HCT116 (cell line): ENCODE data around the gene WNT3A. TPM values are rescaled to one million over a fixed set of nuclear protein-coding genes. Genes with fewer than 3 reads are reported as not detected.

ENCODE experiments used
- ATAC-seq: fragments of 200-7000 bp; cut with Tn5 transposase; 2 replicates; pipeline ENCODE4 v1.9.1; 2020; ENCODE audit warnings: mild to moderate bottlenecking, moderate library complexity
- BruUV-seq: library from RNA; stranded (reverse); fragments of 400-500 nt; replicated peaks from 2 replicates; lab custom pipeline; 2021; lab: Mats Ljungman, UMichigan
- CTCF ChIA-PET: fragments of 300-600 bp; sonication (Branson Sonifier 250); formaldehyde crosslinking; loops from one replicate; lab custom pipeline; 2021; ENCODE audit warnings: antibody characterized with exemption; lab: Charles Lee
- POLR2A ChIA-PET: fragments of 300-600, 350-600 bp; sonication (Branson Sonifier 250); formaldehyde crosslinking; loops from one replicate; lab custom pipeline; 2021; ENCODE audit warnings: antibody characterized with exemption; lab: Charles Lee
- RAD21 ChIA-PET, 2 experiments: fragments of 300-600 bp; sonication (Branson Sonifier 250); formaldehyde crosslinking; loops; one replicate each; lab custom pipeline; 2023; ENCODE audit warnings: low total read pairs in 2 of 2; ENCODE audit not compliant: uncharacterized antibody in 2 of 2, unreplicated experiment in 2 of 2, low non-redundant PET in 1 of 2; lab: Charles Lee
- DNase-seq: peaks from one replicate; pipeline ENCODE4 v3.0.0-alpha.2; 2010; ENCODE audit warnings: low read depth, low spot score
- H2AFZ ChIP-seq: fragments of 200-600 bp; shearing (Covaris generic), sonication (generic); 2 replicates; pipeline ENCODE4 v1.6.1; 2017; ENCODE audit warnings: low read depth, mixed run types, mixed read lengths, antibody characterized with exemption, low read length; ENCODE audit not compliant: poor library complexity, severe bottlenecking
- H3K27ac ChIP-seq: 2 replicates; pipeline ENCODE4 v1.5.1; 2012; ENCODE audit warnings: low read depth, low read length
- H3K27me3 ChIP-seq: fragments of 200-600 bp; sonication (generic); 2 replicates; pipeline ENCODE4 v1.6.1; 2016; ENCODE audit warnings: mixed run types, low read length, mixed read lengths; ENCODE audit not compliant: insufficient read depth
- H3K36me3 ChIP-seq, 2 experiments: fragments of 200-500 bp in 1 of 2; fragments of 200-600 bp in 1 of 2; sonication (Bioruptor generic) in 1 of 2; sonication (generic) in 1 of 2; 2 replicates each; pipeline versions ENCODE4 v1.5.1 to v1.6.1; 2014 to 2016; ENCODE audit warnings: low read length in 2 of 2, inconsistent platforms in 1 of 2, mixed read lengths in 1 of 2, mixed run types in 1 of 2; ENCODE audit not compliant: insufficient read depth in 2 of 2, control insufficient read depth in 1 of 2
- H3K4me1 ChIP-seq, 2 experiments: fragments of 200-600 bp in 1 of 2; sonication (generic) in 1 of 2; 2 replicates each; pipeline versions ENCODE4 v1.5.1 to v1.6.1; 2012 to 2017; ENCODE audit warnings: low read length in 2 of 2, inconsistent platforms in 1 of 2, mild to moderate bottlenecking in 1 of 2, mixed read lengths in 1 of 2, mixed run types in 1 of 2, moderate library complexity in 1 of 2; ENCODE audit not compliant: insufficient read depth in 2 of 2, control insufficient read depth in 1 of 2
- H3K4me2 ChIP-seq: fragments of 200-600 bp; sonication (generic); 2 replicates; pipeline ENCODE4 v1.6.1; 2017; ENCODE audit warnings: mixed run types, low read length, mixed read lengths
- H3K4me3 ChIP-seq, 2 experiments: fragments of 200-600 bp in 1 of 2; sonication (generic) in 1 of 2; replicated peaks in 1 of 2; 2 replicates each; pipeline ENCODE4 v1.5.1; 2011 to 2016; ENCODE audit warnings: low read length in 2 of 2, control low read depth in 1 of 2, low read depth in 1 of 2, mild to moderate bottlenecking in 1 of 2, mixed read lengths in 1 of 2, mixed run types in 1 of 2
- H3K79me2 ChIP-seq: fragments of 200-600 bp; sonication (generic); 2 replicates; pipeline ENCODE4 v1.6.1; 2017; ENCODE audit warnings: mild to moderate bottlenecking, mixed run types, low read length, moderate library complexity, mixed read lengths; ENCODE audit not compliant: insufficient read depth
- H3K9ac ChIP-seq: fragments of 200-600 bp; sonication (generic); 2 replicates; pipeline ENCODE4 v1.6.1; 2016; ENCODE audit warnings: low read length, mixed read lengths
- H3K9me2 ChIP-seq: fragments of 200-600 bp; sonication (generic), shearing (Covaris generic); 2 replicates; pipeline ENCODE4 v1.6.1; 2017; ENCODE audit warnings: mixed run types, mild to moderate bottlenecking, moderate library complexity; ENCODE audit not compliant: insufficient read depth
- H3K9me3 ChIP-seq, 2 experiments: fragments of 200-500 bp in 1 of 2; fragments of 200-600 bp in 1 of 2; sonication (Bioruptor generic) in 1 of 2; sonication (generic) in 1 of 2; 2 replicates each; pipeline ENCODE4 v1.6.1; 2014 to 2017; ENCODE audit warnings: low read length in 2 of 2, mixed read lengths in 2 of 2, inconsistent platforms in 1 of 2, low read depth in 1 of 2, mild to moderate bottlenecking in 1 of 2, mixed run types in 1 of 2, moderate library complexity in 1 of 2; ENCODE audit not compliant: control insufficient read depth in 1 of 2, insufficient read depth in 1 of 2
- H4K20me1 ChIP-seq: fragments of 200-600 bp; sonication (generic), shearing (Covaris generic); 2 replicates; pipeline ENCODE4 v1.6.1; 2017; ENCODE audit warnings: mixed run types, mild to moderate bottlenecking, moderate library complexity; ENCODE audit not compliant: insufficient read depth
- CBX3 ChIP-seq: IDR thresholded peaks from 2 replicates; pipeline ENCODE4 v1.6.1; 2012; ENCODE audit warnings: low read depth
- CEBPB ChIP-seq: IDR thresholded peaks from 2 replicates; pipeline ENCODE4 v1.6.1; 2012; ENCODE audit warnings: low read depth
- ELF1 ChIP-seq: IDR thresholded peaks from 2 replicates; pipeline ENCODE4 v1.6.1; 2012; ENCODE audit warnings: low read depth, borderline replicate concordance
- EZH2 ChIP-seq: fragments of 200-600 bp; sonication (generic); IDR thresholded peaks from 2 replicates; pipeline ENCODE4 v1.6.1; 2017; ENCODE audit warnings: antibody characterized with exemption, mixed run types
- EZH2phosphoT487 ChIP-seq: fragments of 200-600 bp; IDR thresholded peaks from 2 replicates; pipeline ENCODE4 v1.6.1; 2018; ENCODE audit warnings: antibody characterized with exemption, borderline replicate concordance
- FOSL1 ChIP-seq: IDR thresholded peaks from 2 replicates; pipeline ENCODE4 v1.6.1; 2012; ENCODE audit warnings: low read depth
- POLR2A ChIP-seq: IDR thresholded peaks from 2 replicates; pipeline ENCODE4 v1.7.0; 2011; ENCODE audit warnings: borderline replicate concordance; ENCODE audit not compliant: insufficient read depth, insufficient read length; ENCODE audit errors: extremely low read depth
- POLR2AphosphoS5 ChIP-seq: IDR thresholded peaks from 2 replicates; pipeline ENCODE4 v1.6.1; 2011; ENCODE audit warnings: mild to moderate bottlenecking, low read depth, low read length, moderate library complexity
- REST ChIP-seq: IDR thresholded peaks from 2 replicates; pipeline ENCODE4 v1.6.1; 2012; ENCODE audit warnings: low read depth
- SP1 ChIP-seq: IDR thresholded peaks from 2 replicates; pipeline ENCODE4 v1.6.1; 2012; ENCODE audit warnings: low read depth
- TCF7L2 ChIP-seq: IDR thresholded peaks from 2 replicates; pipeline ENCODE4 v1.7.0; 2011; ENCODE audit warnings: borderline replicate concordance, inconsistent platforms; ENCODE audit not compliant: insufficient read depth, insufficient read length; ENCODE audit errors: extremely low read depth
- YY1 ChIP-seq: IDR thresholded peaks from 2 replicates; pipeline ENCODE4 v1.6.1; 2011; ENCODE audit warnings: low read length, low read depth, moderate library complexity, mild to moderate bottlenecking; ENCODE audit not compliant: insufficient replicate concordance; ENCODE audit errors: extremely low read depth
- ZBTB33 ChIP-seq: IDR thresholded peaks from 2 replicates; pipeline ENCODE4 v1.6.1; 2011; ENCODE audit warnings: mild to moderate bottlenecking, low read length, moderate library complexity; ENCODE audit not compliant: insufficient replicate concordance; ENCODE audit errors: extremely low read depth
- intact Hi-C: fragments of 100-400 bp; cut with micrococcal nuclease; formaldehyde crosslinking; loops from 2 replicates; pipeline ENCODE4 v1.10.0; 2022
- total RNA-seq: library from RNA; stranded (reverse); gene quantifications from one replicate; pipeline ENCODE4 v1.2.1, GENCODE V29; 2021; ENCODE audit not compliant: unreplicated experiment
- TF ChIP-seq, protein P1 (sequence below): IDR thresholded peaks from 2 replicates; pipeline ENCODE4 v1.6.1; 2012
- TF ChIP-seq, protein P2 (sequence below): IDR thresholded peaks from 2 replicates; pipeline ENCODE4 v1.6.1; 2012

The WNT3A gene
- total RNA-seq, 1 experiment from 2014 or later = 3.7 TPM

GRCh38 chr1:228037401-228038386, 30.9 kb downstream of the WNT3A start:
- Histone ChIP-seq H3K27me3 (no peaks in the 10 kb centered on the region), H3K79me2 (no peaks in the 10 kb centered on the region), H3K27ac (no peak overlapping the region)
- POLR2A ChIA-PET = no interaction called here
- TF ChIP-seq EZH2phosphoT487 (no peak), YY1 (no peak), REST (no peak), TCF7L2 (no peak), CBX3 (no peak), POLR2A (no peak), CEBPB (no peak), FOSL1 (no peak), EZH2 (no peak), SP1 (no peak), ZBTB33 (no peak), POLR2AphosphoS5 (no peak), ELF1 (no peak)
- TF ChIP-seq, protein P1, sequence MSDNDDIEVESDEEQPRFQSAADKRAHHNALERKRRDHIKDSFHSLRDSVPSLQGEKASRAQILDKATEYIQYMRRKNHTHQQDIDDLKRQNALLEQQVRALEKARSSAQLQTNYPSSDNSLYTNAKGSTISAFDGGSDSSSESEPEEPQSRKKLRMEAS = no peak
- TF ChIP-seq, protein P2, sequence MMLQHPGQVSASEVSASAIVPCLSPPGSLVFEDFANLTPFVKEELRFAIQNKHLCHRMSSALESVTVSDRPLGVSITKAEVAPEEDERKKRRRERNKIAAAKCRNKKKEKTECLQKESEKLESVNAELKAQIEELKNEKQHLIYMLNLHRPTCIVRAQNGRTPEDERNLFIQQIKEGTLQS = no peak
- TF ChIP-seq, all 23 proteins: peak for 0
- ChIA-PET CTCF (no interaction called here), RAD21 (no interaction called here)
- Histone ChIP-seq H3K9me3 (no peaks in the 10 kb centered on the region; a peak in 1 of 4 replicates), H3K9me2 (no peaks in the 10 kb centered on the region), H4K20me1 (no peaks in the 10 kb centered on the region), H3K9ac (no peak overlapping the region), H3K36me3 (no peaks in the 10 kb centered on the region), H3K4me1 (no peaks in the 10 kb centered on the region), H3K4me2 (no peak overlapping the region), H3K4me3 (no peak overlapping the region), H2AFZ (no peak overlapping the region)
- no peak for DNase-seq
- intact Hi-C loops = no loop called here
- no TSS peak for BruUV-seq
- no peak for ATAC-seq
